Cardiac muscle cell (in vitro differentiated cells and primary cell): Measurements from ENCODE around the gene ATP5F1D. TPM values are rescaled to one million over a fixed set of nuclear protein-coding genes. Genes with fewer than 3 reads are reported as not detected.

ENCODE experiments used
- DNase-seq, 2 donors: peaks; one replicate each; pipeline versions ENCODE4 v3.0.0 to v3.0.0-alpha.2; 2010 to 2017; ENCODE audit warnings: low read depth in 1 of 2, low spot score in 1 of 2
- H3K27ac ChIP-seq: fragments of 200-600 bp; sonication (generic); 2 replicates; pipeline ENCODE4 v1.5.1; 2016
- H3K27me3 ChIP-seq: fragments of 200-600 bp; sonication (generic); 2 replicates; pipeline ENCODE4 v1.6.0; 2016; ENCODE audit warnings: control low read depth
- H3K36me3 ChIP-seq: fragments of 200-600 bp; sonication (generic); 2 replicates; pipeline ENCODE4 v1.5.1; 2016; ENCODE audit warnings: control low read depth
- H3K4me1 ChIP-seq: fragments of 200-600 bp; sonication (generic); 2 replicates; pipeline ENCODE4 v1.8.1; 2017; ENCODE audit warnings: low read depth, mild to moderate bottlenecking, mixed run types
- H3K4me3 ChIP-seq: fragments of 200-600 bp; sonication (generic); 2 replicates; pipeline ENCODE4 v1.5.1; 2016; ENCODE audit warnings: mild to moderate bottlenecking
- H3K9me3 ChIP-seq: fragments of 200-600 bp; sonication (generic); 2 replicates; pipeline ENCODE4 v1.5.1; 2017; ENCODE audit warnings: low read depth, mild to moderate bottlenecking, control low read depth
- polyA plus RNA-seq: library from polyadenylated mRNA; unstranded; fragments of >200 nt; fragmentation: Nextera tagmentation; extraction: Ambion mirVana; gene quantifications from 2 replicates; pipeline ENCODE4 v1.2.1, GENCODE V29; 2016
- total RNA-seq: library from RNA; depleted of rRNA; stranded (reverse); fragments of >200 nt; gene quantifications from 2 replicates; pipeline ENCODE4 v1.2.3, GENCODE V29; 2016
- TF ChIP-seq, protein P1 (sequence below): IDR thresholded peaks from 2 replicates; pipeline ENCODE4 v1.5.1; 2012; ENCODE audit warnings: low read depth, mild to moderate bottlenecking, low read length

Gene ATP5F1D
- total and polyA plus RNA-seq, 2 experiments from 2014 or later: 188 to 638 TPM

- TF ChIP-seq, protein P1, sequence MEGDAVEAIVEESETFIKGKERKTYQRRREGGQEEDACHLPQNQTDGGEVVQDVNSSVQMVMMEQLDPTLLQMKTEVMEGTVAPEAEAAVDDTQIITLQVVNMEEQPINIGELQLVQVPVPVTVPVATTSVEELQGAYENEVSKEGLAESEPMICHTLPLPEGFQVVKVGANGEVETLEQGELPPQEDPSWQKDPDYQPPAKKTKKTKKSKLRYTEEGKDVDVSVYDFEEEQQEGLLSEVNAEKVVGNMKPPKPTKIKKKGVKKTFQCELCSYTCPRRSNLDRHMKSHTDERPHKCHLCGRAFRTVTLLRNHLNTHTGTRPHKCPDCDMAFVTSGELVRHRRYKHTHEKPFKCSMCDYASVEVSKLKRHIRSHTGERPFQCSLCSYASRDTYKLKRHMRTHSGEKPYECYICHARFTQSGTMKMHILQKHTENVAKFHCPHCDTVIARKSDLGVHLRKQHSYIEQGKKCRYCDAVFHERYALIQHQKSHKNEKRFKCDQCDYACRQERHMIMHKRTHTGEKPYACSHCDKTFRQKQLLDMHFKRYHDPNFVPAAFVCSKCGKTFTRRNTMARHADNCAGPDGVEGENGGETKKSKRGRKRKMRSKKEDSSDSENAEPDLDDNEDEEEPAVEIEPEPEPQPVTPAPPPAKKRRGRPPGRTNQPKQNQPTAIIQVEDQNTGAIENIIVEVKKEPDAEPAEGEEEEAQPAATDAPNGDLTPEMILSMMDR: no peak
- H3K27me3 ChIP-seq: no peaks in the 10 kb centered on the region
- peaks cover 42% of the 10 kb centered on the region for H3K4me1 ChIP-seq
- H3K9me3 ChIP-seq: no peaks in the 10 kb centered on the region
- no peak overlapping the region for H3K4me3 ChIP-seq
- DNase-seq: no peak
- no peak overlapping the region for H3K27ac ChIP-seq
- peaks cover 25% of the 10 kb centered on the region for H3K36me3 ChIP-seq
Measured at GRCh38 chr19:1268226-1269064, 26.9 kb downstream of the ATP5F1D start.

DNA sequence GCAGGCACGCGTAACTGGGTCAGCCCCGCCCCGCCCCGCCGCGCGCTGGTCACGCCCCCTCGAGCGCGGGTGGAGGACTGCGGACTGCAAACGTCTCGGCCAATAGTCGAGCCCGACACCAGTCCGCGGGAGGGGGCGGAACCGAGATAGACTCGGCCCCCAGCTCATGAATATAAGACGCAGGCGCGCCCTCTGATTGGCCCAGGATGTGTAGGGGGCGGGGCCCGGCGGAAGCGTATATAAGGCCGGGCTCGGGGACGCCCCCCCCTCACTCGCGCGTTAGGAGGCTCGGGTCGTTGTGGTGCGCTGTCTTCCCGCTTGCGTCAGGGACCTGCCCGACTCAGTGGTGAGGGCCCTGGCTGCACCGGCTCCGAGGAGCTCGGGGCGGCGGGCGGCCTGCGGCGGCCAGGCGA lies 27.5 kb downstream of the ATP5F1D start, which contains the start of gene CIRBP:
Gene CIRBP, plus strand, starts transcription at position 268 of the 413 bp plus-strand sequence. CDS start 1,602 bp downstream, outside the sequence.
- TF ChIP-seq, protein P1: no peak
- Histone ChIP-seq H3K4me3 (peak within 1 kb of the TSS; percentile 86), H3K27ac (peak within 1 kb of the TSS; percentile 99), H3K4me1 (peaks cover 42% of the 10 kb centered on the region), H3K27me3 (no peaks in the 10 kb centered on the region), H3K9me3 (no peaks in the 10 kb centered on the region), H3K36me3 (peaks cover 31% of the 10 kb centered on the region)
- DNase-seq: peak; percentile 100

GRCh38 chr19:1269478-1270212 lies 28.1 kb downstream of the ATP5F1D start:
- TF ChIP-seq, protein P1: peak; percentile 14
- peak overlapping the region; percentile 99 for H3K27ac ChIP-seq
- H3K4me3 ChIP-seq: peak overlapping the region; percentile 86
- peaks cover 46% of the 10 kb centered on the region for H3K4me1 ChIP-seq
- no peaks in the 10 kb centered on the region for H3K27me3 ChIP-seq
- peaks cover 37% of the 10 kb centered on the region for H3K36me3 ChIP-seq
- no peaks in the 10 kb centered on the region for H3K9me3 ChIP-seq
- peak; percentile 88 to 89 for DNase-seq

DNA sequence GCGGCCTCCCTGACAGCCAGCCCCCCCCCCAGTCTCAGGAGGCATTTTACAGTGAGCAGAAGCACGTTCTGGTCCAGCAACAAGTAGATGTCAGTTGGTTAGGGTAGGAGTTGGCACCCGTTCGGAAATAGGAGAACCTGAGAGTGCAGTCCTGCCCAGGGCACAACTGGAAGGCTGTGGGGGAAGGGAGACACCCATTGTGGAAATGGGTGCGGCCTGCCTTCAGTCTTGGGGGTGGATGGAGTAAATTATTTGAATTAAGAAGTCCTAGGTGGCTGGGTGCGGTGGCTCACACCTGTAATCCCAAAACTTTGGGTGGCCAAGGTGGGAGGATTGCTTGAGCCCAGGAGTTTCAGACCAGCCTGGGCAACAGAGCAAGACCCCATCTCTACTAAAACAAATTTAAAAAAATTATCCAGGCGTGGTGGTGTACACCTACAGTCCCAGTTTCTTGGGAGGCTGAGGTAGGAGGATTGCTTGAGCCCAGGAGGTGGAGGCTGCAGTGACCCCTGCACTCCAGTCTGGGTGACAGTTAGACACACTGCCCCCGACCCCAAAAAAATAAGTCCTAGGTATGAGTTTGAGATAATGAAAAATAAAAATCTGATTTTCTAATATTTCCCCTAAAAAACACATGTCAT lies 28.8 kb downstream of the ATP5F1D start:
- H3K27ac ChIP-seq: peak overlapping the region; percentile 99

More for the DNA sequence above, 28.8 kb downstream of the ATP5F1D start:
- Histone ChIP-seq H3K4me3 (peak overlapping the region; percentile 86), H3K4me1 (peaks cover 46% of the 10 kb centered on the region), H3K9me3 (no peaks in the 10 kb centered on the region), H3K27me3 (no peaks in the 10 kb centered on the region), H3K36me3 (peaks cover 42% of the 10 kb centered on the region)
- TF ChIP-seq, protein P1: no peak
- no peak for DNase-seq
